ENCODE results near the gene CILP2. TPM values are rescaled to one million over a fixed set of nuclear protein-coding genes. Genes with fewer than 3 reads are reported as not detected.

CILP2 gene
- total RNA-seq, 2 experiments from 2014 or later = 0.08 TPM; not detected in 1

DNA sequence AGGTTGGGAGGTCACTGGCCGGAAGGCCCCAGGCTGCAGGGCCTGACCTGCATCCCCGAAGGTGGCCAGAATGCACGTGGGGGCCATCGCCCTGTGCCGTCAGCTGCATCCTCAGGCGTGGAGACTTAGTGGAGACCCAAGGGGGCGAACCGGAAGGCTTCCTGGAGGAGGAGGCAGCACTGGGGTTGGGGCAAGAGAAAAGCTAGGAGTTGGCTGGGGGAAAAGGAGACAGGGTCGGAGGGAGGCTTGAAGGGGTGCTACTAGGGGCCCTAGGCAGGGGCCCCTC is 10.8 kb upstream of the CILP2 start:
- Mint-ChIP-seq H3K36me3 (ENCODE audit: low read depth) (peaks cover 30% of the 10 kb centered on the region), H3K27ac (no peak overlapping the region), H3K9me3 (no peaks in the 10 kb centered on the region), H3K4me3 (no peak overlapping the region), H3K27me3 (no peaks in the 10 kb centered on the region), H3K4me1 (peaks cover 12% of the 10 kb centered on the region)
- DNase-seq = no peak
- ChIA-PET POLR2A (interaction anchor here (1.6 kb wide), 1 partner anchor 11 kb away, joined by 5 read pairs; the partner anchor contains the start of gene NDUFA13), CTCF (no interaction called here)

DNA sequence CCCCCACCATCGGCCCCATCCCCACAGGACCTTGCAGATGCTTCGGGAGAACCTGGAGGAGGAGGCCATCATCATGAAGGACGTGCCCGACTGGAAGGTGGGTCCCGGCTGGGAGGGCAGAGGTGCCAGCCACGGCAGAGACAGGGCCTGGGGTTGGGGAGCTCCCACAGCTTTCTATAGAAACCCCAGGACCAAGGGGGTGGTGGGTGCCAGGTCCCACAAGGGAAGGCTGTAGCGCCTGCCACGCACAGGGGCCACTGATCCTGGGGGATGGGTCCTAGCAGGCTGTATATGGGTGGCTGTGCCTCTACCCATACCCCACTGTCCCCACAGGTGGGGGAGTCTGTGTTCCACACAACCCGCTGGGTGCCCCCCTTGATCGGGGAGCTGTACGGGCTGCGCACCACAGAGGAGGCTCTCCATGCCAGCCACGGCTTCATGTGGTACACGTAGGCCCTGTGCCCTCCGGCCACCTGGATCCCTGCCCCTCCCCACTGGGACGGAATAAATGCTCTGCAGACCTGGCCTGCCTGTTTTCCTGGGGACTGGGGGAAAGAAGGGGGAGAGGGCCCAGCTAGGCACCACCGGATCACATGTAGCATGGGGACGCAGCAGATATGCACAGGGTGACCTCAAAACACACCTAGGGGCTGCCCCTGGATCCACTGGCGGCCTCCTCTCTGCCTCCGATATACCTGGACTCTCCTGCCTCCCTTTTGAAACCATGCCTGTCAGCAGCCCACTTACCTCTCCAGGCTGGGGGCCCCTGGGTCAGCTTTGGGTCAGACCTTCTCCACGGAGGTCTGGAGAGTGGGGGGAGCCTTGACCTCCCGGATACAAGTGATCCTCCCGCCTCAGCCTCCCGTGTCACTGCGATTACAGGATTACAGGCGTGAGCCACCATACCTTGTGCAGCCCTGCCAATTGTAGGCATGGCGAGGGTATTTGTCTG is 10.1 kb upstream of the CILP2 start:
- Mint-ChIP-seq H3K9me3 (no peaks in the 10 kb centered on the region), H3K4me1 (peaks cover 9% of the 10 kb centered on the region), H3K4me3 (no peak overlapping the region), H3K27me3 (no peaks in the 10 kb centered on the region), H3K27ac (no peak overlapping the region), H3K36me3 (ENCODE audit: low read depth) (peaks cover 26% of the 10 kb centered on the region)
- CTCF ChIA-PET = no interaction called here
- POLR2A ChIA-PET = interaction anchor here (0.6 to 1.6 kb wide), 2 partner anchors 9 to 12 kb away, joined by 3 to 5 read pairs; partner anchors contain the start of gene NDUFA13
- DNase-seq = no peak

DNA sequence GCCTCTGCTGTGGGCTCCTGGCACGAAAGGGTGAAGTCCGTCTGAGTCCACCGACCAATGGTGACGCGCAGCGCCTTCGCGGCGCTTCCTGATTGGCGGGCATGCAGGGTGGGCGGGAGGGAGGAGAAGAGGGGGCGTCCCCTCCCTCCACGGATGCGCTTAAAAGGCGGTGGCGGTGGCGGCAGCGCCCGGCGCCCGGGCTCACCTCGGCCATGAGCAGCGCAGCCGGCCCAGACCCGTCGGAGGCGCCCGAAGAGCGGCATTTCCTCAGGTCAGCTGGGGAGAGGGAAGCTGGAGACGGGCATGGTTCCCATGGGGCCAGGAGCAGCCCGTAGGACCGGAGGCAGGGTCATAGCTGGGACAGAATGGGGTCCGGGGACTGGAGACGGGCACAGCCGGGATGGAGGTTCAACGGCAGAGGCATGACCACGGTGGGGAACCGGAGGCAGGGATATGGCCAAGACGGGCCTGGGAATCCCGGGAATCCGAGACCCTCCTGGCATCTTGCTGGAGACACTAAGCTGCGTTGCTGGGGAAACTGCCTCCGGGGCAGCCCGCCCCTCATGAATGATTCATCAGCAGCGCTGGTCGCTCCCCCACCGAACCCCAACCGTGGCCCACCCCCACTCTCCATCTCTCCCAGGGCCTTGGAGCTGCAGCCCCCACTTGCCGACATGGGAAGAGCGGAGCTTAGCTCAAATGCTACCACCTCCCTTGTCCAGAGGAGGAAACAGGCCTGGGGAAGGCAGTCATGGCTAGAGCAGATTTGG is 9.2 kb upstream of the CILP2 start, which contains the start of gene YJEFN3:
Gene YJEFN3, plus strand, starts transcription at position 191 of the 770 bp plus-strand sequence. Its CDS starts 22 bp downstream, at position 213.
- Mint-ChIP-seq H3K9me3 (no peaks in the 10 kb centered on the region), H3K27ac (peak within 1 kb of the TSS; percentile 26), H3K4me3 (no peak within 1 kb of the TSS), H3K27me3 (no peaks in the 10 kb centered on the region), H3K4me1 (peaks cover 8% of the 10 kb centered on the region), H3K36me3 (ENCODE audit: low read depth) (peaks cover 24% of the 10 kb centered on the region)
- ChIA-PET POLR2A (interaction anchor here (0.6 to 2.0 kb wide), 4 partner anchors 10 to 123 kb away, joined by 3 to 7 read pairs (median 4); partner anchors contain the start of genes NDUFA13 and TSSK6), CTCF (no interaction called here)
- no peak for DNase-seq

DNA sequence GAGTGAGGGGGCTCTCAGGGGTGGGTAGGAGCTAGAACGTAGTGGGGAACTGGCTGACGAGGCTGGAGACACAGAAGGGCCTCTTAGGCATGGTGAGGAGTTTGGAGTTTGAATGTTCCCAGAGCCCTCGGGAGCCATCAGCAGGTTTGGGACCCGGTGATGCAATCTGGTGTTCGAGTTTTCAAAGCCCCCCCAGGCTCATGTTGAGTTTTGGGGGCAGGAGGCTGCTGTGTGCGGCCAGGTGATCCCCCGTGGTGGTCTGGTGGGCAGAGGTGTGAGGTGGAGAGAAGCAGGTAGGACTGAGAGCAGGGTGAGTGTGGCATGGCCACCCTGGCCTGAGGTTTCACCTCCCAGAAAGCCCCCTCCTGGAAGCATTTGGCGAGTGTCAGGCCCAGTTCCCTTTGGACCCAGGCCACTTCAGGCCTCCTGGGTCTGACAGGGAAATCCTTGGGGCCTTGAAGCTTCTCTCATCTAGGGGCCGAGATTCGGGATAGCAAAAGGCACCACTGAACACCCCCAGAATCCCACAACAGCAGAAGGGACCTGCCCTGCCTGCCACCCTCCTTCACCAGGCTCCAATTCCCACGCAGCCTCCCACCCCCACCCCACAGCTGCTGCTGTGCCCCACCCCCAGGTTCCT is 8.2 kb upstream of the CILP2 start:
- H3K27me3 Mint-ChIP-seq = no peaks in the 10 kb centered on the region
- peaks cover 7% of the 10 kb centered on the region for H3K4me1 Mint-ChIP-seq
- no peaks in the 10 kb centered on the region for H3K9me3 Mint-ChIP-seq
- CTCF ChIA-PET = interaction anchor here (1.0 kb wide), 1 partner anchor 97 kb away, joined by 3 read pairs; no protein-coding TSS in a partner anchor
- peaks cover 23% of the 10 kb centered on the region for H3K36me3 Mint-ChIP-seq (ENCODE audit: low read depth)
- POLR2A ChIA-PET = interaction anchor here (1.0 to 2.0 kb wide), 2 partner anchors 14 to 132 kb away, joined by 3 to 7 read pairs; partner anchors contain the start of genes NDUFA13 and TSSK6
- DNase-seq = no peak
- H3K27ac Mint-ChIP-seq = no peak overlapping the region
- H3K4me3 Mint-ChIP-seq = no peak overlapping the region

DNA sequence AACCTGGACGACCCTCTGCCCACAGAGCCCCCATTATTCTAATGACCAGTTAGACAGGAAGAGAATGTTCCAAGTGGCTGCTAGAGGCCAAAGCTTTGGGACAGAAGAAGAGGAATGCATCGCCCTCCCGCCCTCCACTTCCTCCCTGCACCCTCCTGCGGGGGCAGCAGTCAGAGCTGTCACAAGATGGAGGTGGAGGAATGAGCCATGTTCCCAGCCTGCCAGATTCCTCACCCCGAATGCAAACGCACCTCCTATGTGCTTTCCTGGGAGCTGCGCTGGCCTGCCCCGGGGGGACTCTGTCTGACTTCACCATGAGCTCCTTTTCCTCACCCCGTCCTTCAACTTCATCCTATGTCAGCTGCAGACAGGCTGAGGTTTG is 7.7 kb upstream of the CILP2 start:
- H3K27me3 Mint-ChIP-seq = no peaks in the 10 kb centered on the region
- H3K36me3 Mint-ChIP-seq (ENCODE audit: low read depth) = peaks cover 23% of the 10 kb centered on the region
- DNase-seq = no peak
- H3K9me3 Mint-ChIP-seq = no peaks in the 10 kb centered on the region
- POLR2A ChIA-PET = interaction anchor here (1.0 to 2.6 kb wide), 4 partner anchors 14 to 131 kb away, joined by 3 to 22 read pairs (median 5); partner anchors contain the start of genes GMIP, NDUFA13 and TSSK6
- no peak overlapping the region for H3K27ac Mint-ChIP-seq
- CTCF ChIA-PET = interaction anchor here (1.0 to 3.2 kb wide), 4 partner anchors 14 to 114 kb away, joined by 3 to 34 read pairs (median 7); partner anchors contain the start of genes GMIP, NDUFA13 and TSSK6
- no peak overlapping the region for H3K4me3 Mint-ChIP-seq
- H3K4me1 Mint-ChIP-seq = peaks cover 7% of the 10 kb centered on the region

DNA sequence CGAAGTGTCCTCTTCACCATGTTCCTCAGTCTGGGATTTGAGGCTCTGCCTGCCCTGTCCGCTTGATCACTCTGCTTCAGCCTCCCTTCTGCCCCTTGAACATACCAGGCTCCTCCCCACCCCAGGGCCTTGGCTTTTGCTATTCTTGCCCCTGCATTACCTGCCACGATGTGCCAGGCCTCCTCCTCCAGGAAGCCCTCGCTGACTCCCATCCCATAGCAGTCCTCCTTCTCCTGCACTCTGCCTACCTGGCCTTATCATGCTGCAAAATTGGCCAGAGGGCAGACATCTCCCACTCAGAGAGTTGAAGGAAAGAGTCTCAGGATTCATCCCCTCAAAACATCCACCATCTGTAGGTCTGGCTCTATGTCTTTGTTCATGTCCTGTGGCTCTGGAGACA is 7.2 kb upstream of the CILP2 start:
- Mint-ChIP-seq H3K36me3 (ENCODE audit: low read depth) (peaks cover 23% of the 10 kb centered on the region), H3K4me1 (peaks cover 7% of the 10 kb centered on the region), H3K27ac (no peak overlapping the region), H3K4me3 (no peak overlapping the region), H3K27me3 (no peaks in the 10 kb centered on the region), H3K9me3 (no peaks in the 10 kb centered on the region)
- no peak for DNase-seq
- POLR2A ChIA-PET = interaction anchor here (1.0 to 2.8 kb wide), 6 partner anchors 15 to 132 kb away, joined by 3 to 22 read pairs (median 8); partner anchors contain the start of genes ATP13A1, GMIP, NDUFA13 and TSSK6
- CTCF ChIA-PET = interaction anchor here (0.7 to 3.2 kb wide), 13 partner anchors 15 to 341 kb away, joined by 3 to 34 read pairs (median 7); partner anchors contain the start of genes GMIP, NDUFA13 and TSSK6

DNA sequence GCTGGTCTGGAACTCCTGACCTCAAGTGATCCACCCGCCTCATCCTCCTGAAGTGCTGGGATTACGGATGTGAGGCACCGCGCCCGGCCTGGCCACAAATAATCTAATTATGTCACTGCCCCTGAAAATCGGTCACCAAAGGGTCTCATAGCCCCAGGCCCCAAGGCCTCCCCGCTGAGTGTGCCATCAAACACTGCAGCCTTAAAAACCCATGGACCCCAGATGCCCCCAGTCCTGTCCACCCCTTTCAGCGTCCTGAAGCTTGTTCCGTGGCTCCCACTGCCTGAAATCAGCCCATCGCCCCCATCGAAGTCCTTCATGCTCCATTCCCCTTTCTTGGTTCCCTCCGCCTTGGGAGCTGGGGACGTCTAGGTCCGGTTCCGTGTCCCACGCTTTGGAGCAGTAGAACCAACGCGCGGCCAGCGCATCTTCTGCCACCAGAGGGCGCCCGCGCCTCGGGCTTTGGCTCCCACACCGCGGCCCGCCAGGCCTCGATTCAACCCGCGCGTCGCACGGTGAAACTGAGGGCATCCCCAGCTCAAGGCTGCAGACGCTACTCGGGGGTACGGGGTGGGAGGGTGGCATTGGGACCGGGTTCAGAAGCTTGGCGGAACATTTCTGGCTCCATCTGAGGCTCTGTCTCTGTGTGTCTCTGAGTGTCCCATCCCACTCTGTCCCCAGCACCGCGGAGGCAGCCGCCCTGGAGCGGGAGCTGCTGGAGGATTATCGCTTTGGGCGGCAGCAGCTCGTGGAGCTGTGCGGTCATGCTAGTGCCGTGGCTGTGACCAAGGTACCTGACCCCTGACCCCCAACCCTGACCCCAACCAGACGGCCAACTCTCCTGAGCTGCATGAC is 5.9 kb upstream of the CILP2 start:
- peak; percentile 86 for DNase-seq
- H3K27me3 Mint-ChIP-seq = peaks cover 3% of the 10 kb centered on the region
- no peak overlapping the region for H3K4me3 Mint-ChIP-seq
- peaks cover 15% of the 10 kb centered on the region for H3K36me3 Mint-ChIP-seq (ENCODE audit: low read depth)
- ChIA-PET POLR2A (interaction anchor here (0.6 to 2.8 kb wide), 18 partner anchors 15 to 137 kb away, joined by 3 to 22 read pairs (median 4); partner anchors contain the start of genes ATP13A1, GMIP, NDUFA13 and PBX4), CTCF (interaction anchor here (0.5 to 3.2 kb wide), 35 partner anchors 9 to 427 kb away, joined by 3 to 34 read pairs (median 3); partner anchors contain the start of genes GMIP, NDUFA13, TSSK6 and ZNF101)
- H3K9me3 Mint-ChIP-seq = no peaks in the 10 kb centered on the region
- H3K27ac Mint-ChIP-seq = no peak overlapping the region
- H3K4me1 Mint-ChIP-seq = peaks cover 9% of the 10 kb centered on the region

DNA sequence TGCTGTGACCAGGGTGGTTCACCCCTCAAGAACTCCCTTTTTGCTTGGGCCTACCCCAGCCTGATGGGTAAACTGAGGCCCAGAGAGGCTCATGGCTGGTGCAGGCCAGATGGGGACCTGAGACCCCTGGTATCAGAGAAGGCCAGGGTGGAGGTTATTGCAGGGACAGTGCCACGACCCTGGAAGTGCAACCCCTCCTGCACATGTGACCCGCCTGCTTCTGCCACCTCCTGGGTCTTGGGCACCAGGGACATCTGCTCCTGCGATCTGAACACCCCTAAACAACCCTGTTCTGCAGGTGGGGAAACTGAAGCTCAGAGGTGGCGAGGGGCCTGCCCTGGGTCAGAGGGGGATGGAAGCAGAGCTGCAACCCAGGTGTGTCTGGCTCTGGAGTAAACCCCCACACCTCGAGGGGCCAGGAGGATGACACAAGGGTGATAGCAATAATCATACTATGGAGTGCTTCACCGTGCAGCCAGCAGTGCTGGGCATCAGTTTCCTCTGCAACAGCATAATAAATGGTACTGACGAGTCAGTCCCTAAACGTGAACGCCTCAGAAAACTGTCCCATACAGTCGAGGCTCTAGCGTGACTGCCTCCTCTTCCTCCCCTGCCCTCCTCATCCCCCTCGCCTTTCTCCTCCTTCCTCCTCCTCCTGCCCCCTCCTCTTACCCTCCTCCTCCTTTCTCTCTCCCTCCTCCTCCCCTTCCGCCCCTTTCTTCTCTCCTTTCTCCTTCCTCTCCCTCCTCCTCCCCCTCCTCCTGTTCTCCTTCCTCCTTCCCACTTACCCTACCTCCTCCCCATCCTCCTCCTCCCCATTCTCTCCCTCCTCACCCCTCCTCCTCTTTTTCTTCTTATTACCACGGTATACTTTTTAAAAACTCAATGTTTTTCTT is 5.0 kb upstream of the CILP2 start:
- Mint-ChIP-seq H3K36me3 (ENCODE audit: low read depth) (peaks cover 12% of the 10 kb centered on the region), H3K4me3 (no peak overlapping the region), H3K27me3 (peaks cover 8% of the 10 kb centered on the region), H3K4me1 (peaks cover 14% of the 10 kb centered on the region), H3K27ac (no peak overlapping the region), H3K9me3 (no peaks in the 10 kb centered on the region)
- ChIA-PET POLR2A (interaction anchor here (0.6 to 2.8 kb wide), 17 partner anchors 14 to 304 kb away, joined by 3 to 22 read pairs (median 4); partner anchors contain the start of genes ATP13A1, GMIP, NDUFA13 and TSSK6), CTCF (interaction anchor here (0.5 to 3.2 kb wide), 27 partner anchors 8 to 426 kb away, joined by 3 to 34 read pairs (median 4); partner anchors contain the start of genes GMIP, NDUFA13, TSSK6 and ZNF101)
- no peak for DNase-seq

DNA sequence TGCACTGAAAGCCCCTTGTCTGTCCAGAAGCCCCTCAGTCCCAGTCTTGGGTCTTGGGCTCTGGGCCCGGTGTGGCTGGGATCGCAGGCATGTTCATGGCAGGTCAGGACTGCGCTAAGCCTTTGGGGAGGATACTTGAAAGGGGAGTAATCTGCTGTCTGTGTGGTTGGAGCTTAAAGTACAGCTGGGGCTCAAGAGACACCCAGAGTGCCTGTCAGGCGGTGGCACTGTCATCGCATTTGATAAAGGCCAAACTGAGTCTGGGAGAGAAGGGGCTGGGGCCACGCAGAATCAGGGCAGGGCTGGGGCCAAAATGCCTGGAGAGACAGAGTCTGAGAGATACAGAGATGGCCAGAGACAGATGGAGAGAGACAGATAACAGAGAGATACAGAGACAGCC is 4.2 kb upstream of the CILP2 start:
- H3K4me3 Mint-ChIP-seq = no peak overlapping the region
- ChIA-PET POLR2A (interaction anchor here (0.6 to 2.8 kb wide), 3 partner anchors 110 to 304 kb away, joined by 3 to 19 read pairs (median 3); partner anchors contain the start of genes ATP13A1 and GMIP), CTCF (interaction anchor here (3.0 kb wide), 1 partner anchor 57 kb away, joined by 11 read pairs; no protein-coding TSS in a partner anchor)
- DNase-seq = no peak
- peaks cover 13% of the 10 kb centered on the region for H3K27me3 Mint-ChIP-seq
- H3K4me1 Mint-ChIP-seq = peaks cover 19% of the 10 kb centered on the region
- H3K9me3 Mint-ChIP-seq = no peaks in the 10 kb centered on the region
- peaks cover 11% of the 10 kb centered on the region for H3K36me3 Mint-ChIP-seq (ENCODE audit: low read depth)
- no peak overlapping the region for H3K27ac Mint-ChIP-seq

DNA sequence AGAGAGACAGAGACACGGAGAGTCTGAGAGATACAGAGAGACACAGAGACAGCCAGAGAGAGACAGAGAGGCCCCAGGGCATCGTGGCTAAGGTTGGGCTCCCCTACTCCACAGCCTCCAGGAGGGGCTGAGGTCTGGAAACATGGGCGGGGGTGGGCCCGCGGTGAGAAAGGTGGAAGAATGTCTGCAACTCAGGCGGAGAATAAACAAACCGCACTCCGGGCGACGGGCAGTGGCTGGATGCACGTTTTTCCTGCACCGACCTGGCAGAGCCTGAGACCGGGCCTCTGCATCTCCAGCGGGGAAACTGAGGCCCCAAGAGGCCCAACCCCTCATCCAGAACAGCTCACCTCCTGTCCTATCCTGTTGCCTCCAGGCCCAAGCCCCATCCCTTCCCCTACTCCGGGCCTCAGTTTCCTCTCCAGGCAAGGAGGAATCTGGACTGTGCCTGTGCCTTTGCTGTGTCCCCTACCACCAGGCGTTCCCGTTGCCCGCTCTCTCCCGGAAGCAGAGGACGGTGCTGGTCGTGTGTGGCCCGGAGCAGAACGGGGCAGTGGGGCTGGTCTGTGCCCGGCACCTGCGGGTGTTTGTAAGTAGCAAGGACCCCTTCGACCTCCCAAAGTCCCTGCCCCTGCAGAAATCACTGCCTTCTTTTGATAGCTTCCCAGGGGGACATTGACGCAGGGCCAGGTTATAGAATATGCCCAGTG is 3.4 kb upstream of the CILP2 start:
- H3K36me3 Mint-ChIP-seq (ENCODE audit: low read depth) = peaks cover 8% of the 10 kb centered on the region
- ChIA-PET CTCF (interaction anchor here (1.1 to 1.2 kb wide), 2 partner anchors 19 to 109 kb away, joined by 4 to 5 read pairs; partner anchors contain the start of gene GMIP), POLR2A (interaction anchor here (0.8 to 1.0 kb wide), 2 partner anchors 85 to 109 kb away, joined by 3 read pairs; partner anchors contain the start of gene GMIP)
- H3K27ac Mint-ChIP-seq = no peak overlapping the region
- peaks cover 18% of the 10 kb centered on the region for H3K27me3 Mint-ChIP-seq
- DNase-seq = no peak
- no peaks in the 10 kb centered on the region for H3K9me3 Mint-ChIP-seq
- H3K4me3 Mint-ChIP-seq = no peak overlapping the region
- H3K4me1 Mint-ChIP-seq = peaks cover 21% of the 10 kb centered on the region

Measured in activated CD4-positive, alpha-beta memory T cell treated with anti-CD3 and anti-CD28 coated beads, Interleukin-2, amount 10 ng/mL, durations not matched to agents 7 days and 5 days (primary cell).